Measurements from ENCODE around the gene MMP24. TPM values are rescaled to one million over a fixed set of nuclear protein-coding genes. Genes with fewer than 3 reads are reported as not detected.

The MMP24 gene
- total and polyA plus RNA-seq, 2 donors from 2014 or later = 10.7 to 12.4 TPM

DNA sequence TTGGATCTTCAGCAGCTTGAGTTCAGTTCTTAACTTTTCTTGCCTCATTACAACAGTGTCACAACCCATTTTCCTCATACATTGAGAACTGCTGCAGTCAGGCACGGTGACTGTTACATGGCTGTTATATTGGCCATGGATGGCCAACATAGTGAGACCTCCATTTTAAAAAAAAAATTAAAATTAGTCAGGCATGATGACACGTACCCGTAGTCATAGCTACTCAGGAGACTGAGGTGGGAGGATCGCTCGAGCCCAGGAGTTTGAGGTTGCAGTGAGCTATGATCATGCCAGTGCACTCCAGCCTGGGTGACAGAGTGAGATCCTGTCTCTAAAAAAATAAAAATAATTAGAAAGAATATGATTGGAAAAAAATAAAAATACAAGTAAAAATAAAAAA lies 9.9 kb upstream of the MMP24 start:
- Histone ChIP-seq H3K27ac (ENCODE audit: low read depth in 2 of 2, low read length in 2 of 2) (no peak overlapping the region), H3K27me3 (ENCODE audit: control insufficient read depth, insufficient read depth, low read length) (no peaks in the 10 kb centered on the region), H3K9me3 (ENCODE audit: control insufficient read depth in 2 of 3, insufficient read depth in 1 of 3, low read length in 3 of 3) (no peaks in the 10 kb centered on the region), H3K4me1 (ENCODE audit: control insufficient read depth in 2 of 3, insufficient read depth in 2 of 3, low read depth in 1 of 3, low read length in 3 of 3) (no peaks in the 10 kb centered on the region), H3K36me3 (ENCODE audit: control insufficient read depth in 2 of 3, insufficient read depth in 3 of 3, low read length in 3 of 3) (no peaks in the 10 kb centered on the region), H3K4me3 (ENCODE audit: low read length in 3 of 3) (no peak overlapping the region), H3K9ac (ENCODE audit: low read length in 3 of 3) (no peak overlapping the region)
- DNase-seq (no peak), FAIRE-seq (no peak)
- no peak for TF ChIP-seq CTCF (IDR thresholded peaks at IDR 0.05; ENCODE audit: borderline replicate concordance, extremely low read depth, insufficient read depth)
- intact Hi-C loops (cut with DNase I) = no loop called here

DNA sequence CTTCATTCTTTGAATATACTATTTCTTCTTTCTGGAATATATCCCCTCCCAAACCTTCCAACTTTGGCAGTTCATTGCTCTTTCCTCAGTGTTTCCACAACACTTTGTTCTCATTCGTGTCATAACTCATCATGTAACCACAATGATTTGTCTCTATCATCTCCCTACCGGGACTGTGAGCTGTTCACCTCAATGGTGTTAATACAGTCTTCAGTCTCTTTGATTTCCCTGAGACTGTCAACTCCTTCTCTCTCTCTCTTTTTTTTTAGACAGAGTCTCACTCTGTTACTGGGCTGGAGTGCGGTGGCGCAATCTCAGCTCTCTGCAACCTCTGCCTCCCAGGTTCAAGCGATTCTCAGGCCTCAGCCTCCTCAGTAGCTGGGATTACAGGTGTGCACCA lies 2.5 kb upstream of the MMP24 start:
- no peak overlapping the region for H3K9ac ChIP-seq (ENCODE audit: low read length in 3 of 3)
- no peak for TF ChIP-seq CTCF (IDR thresholded peaks at IDR 0.05; ENCODE audit: borderline replicate concordance, extremely low read depth, insufficient read depth)
- H3K27me3 ChIP-seq (ENCODE audit: control insufficient read depth, insufficient read depth, low read length) = peaks cover 5% of the 10 kb centered on the region
- DNase-seq = no peak
- H3K4me3 ChIP-seq (ENCODE audit: low read length in 3 of 3) = no peak overlapping the region
- H3K9me3 ChIP-seq (ENCODE audit: control insufficient read depth in 2 of 3, insufficient read depth in 1 of 3, low read length in 3 of 3) = no peaks in the 10 kb centered on the region
- H3K36me3 ChIP-seq (ENCODE audit: control insufficient read depth in 2 of 3, insufficient read depth in 3 of 3, low read length in 3 of 3) = no peaks in the 10 kb centered on the region
- no peak for FAIRE-seq
- no peak overlapping the region for H3K27ac ChIP-seq (ENCODE audit: low read depth in 2 of 2, low read length in 2 of 2)
- intact Hi-C loops (cut with DNase I) = no loop called here
- peaks cover 0 to 6% (median 0%) of the 10 kb centered on the region in 3 donors for H3K4me1 ChIP-seq (ENCODE audit: control insufficient read depth in 2 of 3, insufficient read depth in 2 of 3, low read depth in 1 of 3, low read length in 3 of 3)

DNA sequence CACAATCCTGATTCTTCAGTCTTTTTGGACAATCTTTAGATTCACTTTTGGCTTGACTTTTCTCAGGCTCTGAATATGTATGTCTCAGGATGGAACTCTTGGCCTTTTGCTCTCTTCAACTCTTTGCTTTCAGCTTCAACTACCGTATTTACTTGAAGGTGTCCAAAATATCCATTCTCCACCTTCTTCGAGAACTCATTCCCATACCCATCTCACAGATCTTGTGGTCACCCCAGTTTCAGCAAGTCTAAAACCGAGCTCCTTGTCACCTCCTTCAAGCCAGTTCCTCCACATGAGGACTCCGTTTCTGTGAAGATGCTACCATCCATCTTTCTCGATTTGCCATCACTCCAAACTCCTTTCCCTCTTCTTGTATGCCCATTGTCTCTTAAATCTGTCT lies 2.0 kb upstream of the MMP24 start:
- H3K36me3 ChIP-seq (ENCODE audit: control insufficient read depth in 2 of 3, insufficient read depth in 3 of 3, low read length in 3 of 3) = no peaks in the 10 kb centered on the region
- H3K27ac ChIP-seq (ENCODE audit: low read depth in 2 of 2, low read length in 2 of 2) = no peak overlapping the region
- no peak overlapping the region for H3K4me3 ChIP-seq (ENCODE audit: low read length in 3 of 3)
- intact Hi-C loops (cut with DNase I) = no loop called here
- no peak for TF ChIP-seq CTCF (IDR thresholded peaks at IDR 0.05; ENCODE audit: borderline replicate concordance, extremely low read depth, insufficient read depth)
- no peaks in the 10 kb centered on the region for H3K9me3 ChIP-seq (ENCODE audit: control insufficient read depth in 2 of 3, insufficient read depth in 1 of 3, low read length in 3 of 3)
- H3K9ac ChIP-seq (ENCODE audit: low read length in 3 of 3) = no peak overlapping the region
- H3K4me1 ChIP-seq (ENCODE audit: control insufficient read depth in 2 of 3, insufficient read depth in 2 of 3, low read depth in 1 of 3, low read length in 3 of 3) = peaks cover 0 to 6% (median 0%) of the 10 kb centered on the region in 3 donors
- FAIRE-seq (no peak), DNase-seq (no peak)
- peaks cover 5% of the 10 kb centered on the region for H3K27me3 ChIP-seq (ENCODE audit: control insufficient read depth, insufficient read depth, low read length)

All from kidney (tissue), 14 donors.